ENCODE data around the gene SLX4IP. TPM values are rescaled to one million over a fixed set of nuclear protein-coding genes. Genes with fewer than 3 reads are reported as not detected.
A peak's percentile ranks its signal among the peaks of the same experiment; 100 is the strongest.

SLX4IP gene
- polyA plus RNA-seq, 3 donors, result 0.76 to 2.5 (median 1.1) TPM

- no peak overlapping the region for H3K27ac Mint-ChIP-seq
- Histone ChIP-seq H2AFZ (ENCODE audit: insufficient read depth, low read depth, low read length, poor library complexity, severe bottlenecking) (no peak overlapping the region), H3K36me3 (replicated peaks in 1 of 2; ENCODE audit: control insufficient read depth in 1 of 2, insufficient read depth in 2 of 2, low read length in 2 of 2) (peaks cover 87 to 100% of the 10 kb centered on the region in 2 donors), H3K9ac (ENCODE audit: insufficient read depth, low read length, poor library complexity, severe bottlenecking) (no peak overlapping the region), H3K9me3 (replicated peaks in 1 of 2; ENCODE audit: control insufficient read depth in 1 of 2, insufficient read depth in 1 of 2, low read length in 2 of 2) (no peaks in the 10 kb centered on the region), H3K4me2 (replicated peaks; ENCODE audit: extremely low read depth, low read length, poor library complexity, severe bottlenecking) (no peak overlapping the region), H3K27ac (ENCODE audit: low read depth in 1 of 2, low read length in 2 of 2) (no peak overlapping the region), H3K4me3 (replicated peaks in 1 of 3; ENCODE audit: low read depth in 2 of 3, low read length in 3 of 3) (no peak overlapping the region), H3K4me1 (ENCODE audit: control insufficient read depth in 1 of 2, insufficient read depth in 2 of 2, low read length in 2 of 2) (no peaks in the 10 kb centered on the region), H4K20me1 (ENCODE audit: insufficient read depth, low read length) (no peaks in the 10 kb centered on the region), H3K79me2 (ENCODE audit: insufficient read depth, low read length) (no peaks in the 10 kb centered on the region), H3K27me3 (ENCODE audit: control insufficient read depth in 2 of 2, insufficient read depth in 2 of 2, low read length in 2 of 2) (no peaks in the 10 kb centered on the region)
- 100% methylated on average over 6 of the region's 10 CpGs for WGBS (ENCODE audit: insufficient coverage)
- DNase-seq, result no peak
- H3K4me3 Mint-ChIP-seq, result peak overlapping the region in 1 of 2 donors; percentile 3
- TF ChIP-seq, protein P1, sequence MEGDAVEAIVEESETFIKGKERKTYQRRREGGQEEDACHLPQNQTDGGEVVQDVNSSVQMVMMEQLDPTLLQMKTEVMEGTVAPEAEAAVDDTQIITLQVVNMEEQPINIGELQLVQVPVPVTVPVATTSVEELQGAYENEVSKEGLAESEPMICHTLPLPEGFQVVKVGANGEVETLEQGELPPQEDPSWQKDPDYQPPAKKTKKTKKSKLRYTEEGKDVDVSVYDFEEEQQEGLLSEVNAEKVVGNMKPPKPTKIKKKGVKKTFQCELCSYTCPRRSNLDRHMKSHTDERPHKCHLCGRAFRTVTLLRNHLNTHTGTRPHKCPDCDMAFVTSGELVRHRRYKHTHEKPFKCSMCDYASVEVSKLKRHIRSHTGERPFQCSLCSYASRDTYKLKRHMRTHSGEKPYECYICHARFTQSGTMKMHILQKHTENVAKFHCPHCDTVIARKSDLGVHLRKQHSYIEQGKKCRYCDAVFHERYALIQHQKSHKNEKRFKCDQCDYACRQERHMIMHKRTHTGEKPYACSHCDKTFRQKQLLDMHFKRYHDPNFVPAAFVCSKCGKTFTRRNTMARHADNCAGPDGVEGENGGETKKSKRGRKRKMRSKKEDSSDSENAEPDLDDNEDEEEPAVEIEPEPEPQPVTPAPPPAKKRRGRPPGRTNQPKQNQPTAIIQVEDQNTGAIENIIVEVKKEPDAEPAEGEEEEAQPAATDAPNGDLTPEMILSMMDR (IDR thresholded peaks at IDR 0.05), result no peak
- peaks cover 0 to 2% (median 0%) of the 10 kb centered on the region in 7 donors for H3K9me3 Mint-ChIP-seq
- peaks cover 0 to 3% (median 2%) of the 10 kb centered on the region in 3 donors for H3K27me3 Mint-ChIP-seq (ENCODE audit: low read depth in 3 of 3)
- intact Hi-C loops (cut with micrococcal nuclease), result no loop called here
- H3K4me1 Mint-ChIP-seq, result no peaks in the 10 kb centered on the region
- peaks cover 96 to 100% of the 10 kb centered on the region in 2 donors for H3K36me3 Mint-ChIP-seq
Observed at GRCh38 chr20:10645205-10645570, 210.1 kb downstream of the SLX4IP start.

DNA sequence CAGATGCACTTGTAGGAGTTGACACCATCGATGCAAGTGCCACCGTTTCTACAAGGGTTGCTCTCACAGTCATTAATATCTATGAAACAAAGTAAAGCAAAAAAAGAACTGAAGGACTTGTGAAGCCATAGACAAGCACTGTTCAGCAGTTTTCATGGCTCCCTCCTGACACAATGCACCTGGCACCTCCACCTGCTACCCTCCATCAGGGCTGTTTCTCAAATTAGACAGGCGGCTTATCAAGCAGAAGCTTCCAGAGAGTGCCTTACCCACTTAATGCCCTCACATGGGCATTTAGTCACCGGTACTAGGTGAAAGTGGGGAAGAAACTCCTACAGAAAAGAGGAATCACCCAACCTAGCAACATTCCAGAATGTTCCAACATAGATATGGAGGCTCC lies 210.9 kb downstream of the SLX4IP start:
- peaks cover 0 to 2% (median 0%) of the 10 kb centered on the region in 7 donors for H3K9me3 Mint-ChIP-seq

More for the DNA sequence above, 210.9 kb downstream of the SLX4IP start:
- Histone ChIP-seq H3K27me3 (ENCODE audit: control insufficient read depth in 2 of 2, insufficient read depth in 2 of 2, low read length in 2 of 2) (no peaks in the 10 kb centered on the region), H3K36me3 (replicated peaks in 1 of 2; ENCODE audit: control insufficient read depth in 1 of 2, insufficient read depth in 2 of 2, low read length in 2 of 2) (peaks cover 87 to 100% of the 10 kb centered on the region in 2 donors), H3K79me2 (ENCODE audit: insufficient read depth, low read length) (no peaks in the 10 kb centered on the region), H3K9me3 (replicated peaks in 1 of 2; ENCODE audit: control insufficient read depth in 1 of 2, insufficient read depth in 1 of 2, low read length in 2 of 2) (no peaks in the 10 kb centered on the region), H3K27ac (ENCODE audit: low read depth in 1 of 2, low read length in 2 of 2) (no peak overlapping the region), H3K4me3 (replicated peaks in 1 of 3; ENCODE audit: low read depth in 2 of 3, low read length in 3 of 3) (no peak overlapping the region), H3K4me1 (ENCODE audit: control insufficient read depth in 1 of 2, insufficient read depth in 2 of 2, low read length in 2 of 2) (no peaks in the 10 kb centered on the region), H3K4me2 (replicated peaks; ENCODE audit: extremely low read depth, low read length, poor library complexity, severe bottlenecking) (no peak overlapping the region), H2AFZ (ENCODE audit: insufficient read depth, low read depth, low read length, poor library complexity, severe bottlenecking) (no peak overlapping the region), H4K20me1 (ENCODE audit: insufficient read depth, low read length) (no peaks in the 10 kb centered on the region), H3K9ac (ENCODE audit: insufficient read depth, low read length, poor library complexity, severe bottlenecking) (no peak overlapping the region)
- H3K4me1 Mint-ChIP-seq, result no peaks in the 10 kb centered on the region
- H3K27ac Mint-ChIP-seq, result no peak overlapping the region
- intact Hi-C loops (cut with micrococcal nuclease), result no loop called here
- no peak overlapping the region for H3K4me3 Mint-ChIP-seq
- TF ChIP-seq, protein P1 (IDR thresholded peaks at IDR 0.05), result no peak
- no peak for DNase-seq
- WGBS (ENCODE audit: insufficient coverage), result no CpG with 5 or more reads among the region's 4 CpGs
- peaks cover 0 to 3% (median 2%) of the 10 kb centered on the region in 3 donors for H3K27me3 Mint-ChIP-seq (ENCODE audit: low read depth in 3 of 3)
- peaks cover 96 to 100% of the 10 kb centered on the region in 2 donors for H3K36me3 Mint-ChIP-seq

Data from CD14-positive monocyte (primary cell).